Measurements from ENCODE around the gene MIF. TPM values are rescaled to one million over a fixed set of nuclear protein-coding genes. Genes with fewer than 3 reads are reported as not detected.

The MIF gene
- polyA plus RNA-seq, 6 donors from 2014 or later = 853 to 1,113 (median 946) TPM

Other genes starting within 250 kb of the MIF start
- gene RGL4, start 203.4 kb upstream of the MIF start, polyA plus RNA-seq (ENCODE audit: low read depth in 6 of 6) = 1 to 10 TPM in 5 of 6 donors, under 1 TPM in 1; 0.78 to 3.9 (median 1.9) TPM
- 1 to 10 TPM in 1 of 6 donors, under 1 TPM in 4, not detected in 1; 0.22 to 1.0 (median 0.47) TPM for gene ZNF70, start 143.3 kb upstream of the MIF start, polyA plus RNA-seq (ENCODE audit: low read depth in 6 of 6)
- gene VPREB3, start 140.0 kb upstream of the MIF start, polyA plus RNA-seq (ENCODE audit: low read depth in 6 of 6) = 1,000 to 10,000 TPM in 5 of 6 donors, 100 to 1,000 TPM in 1; 910 to 1,673 (median 1,335) TPM
- gene C22orf15, start 131.4 kb upstream of the MIF start, polyA plus RNA-seq (ENCODE audit: low read depth in 6 of 6) = 1 to 10 TPM in 2 of 6 donors, under 1 TPM in 2, not detected in 2; 0.13 to 4.9 (median 1.0) TPM
- gene CHCHD10, start 126.4 kb upstream of the MIF start, polyA plus RNA-seq (ENCODE audit: low read depth in 6 of 6) = 10 to 100 TPM; 36.3 to 65.9 (median 62.6) TPM
- gene MMP11, start 121.5 kb upstream of the MIF start, polyA plus RNA-seq (ENCODE audit: low read depth in 6 of 6) = 10 to 100 TPM; 10.2 to 18.9 (median 14.2) TPM
- gene SMARCB1, start 107.4 kb upstream of the MIF start, polyA plus RNA-seq (ENCODE audit: low read depth in 6 of 6) = 10 to 100 TPM; 73.0 to 90.9 (median 78.1) TPM
- 10 to 100 TPM; 25.2 to 33.9 (median 26.4) TPM for gene DERL3, start 55.4 kb upstream of the MIF start, polyA plus RNA-seq (ENCODE audit: low read depth in 6 of 6)
- gene SLC2A11, start 36.5 kb upstream of the MIF start, polyA plus RNA-seq (ENCODE audit: low read depth in 6 of 6) = 10 to 100 TPM in 4 of 6 donors, 1 to 10 TPM in 2; 7.0 to 15.9 (median 10.9) TPM
- gene GSTT2B, start 66.8 kb downstream of the MIF start, polyA plus RNA-seq (ENCODE audit: low read depth in 6 of 6) = not detected
- gene DDTL, start 72.5 kb downstream of the MIF start, polyA plus RNA-seq (ENCODE audit: low read depth in 6 of 6) = 1 to 10 TPM in 5 of 6 donors, under 1 TPM in 1; 0.89 to 5.3 (median 1.3) TPM
- 100 to 1,000 TPM; 111 to 156 (median 127) TPM for gene DDT, start 80.1 kb downstream of the MIF start, polyA plus RNA-seq (ENCODE audit: low read depth in 6 of 6)
- not detected for gene GSTT2, start 85.8 kb downstream of the MIF start, polyA plus RNA-seq (ENCODE audit: low read depth in 6 of 6)
- not detected for gene GSTT4, start 111.1 kb downstream of the MIF start, polyA plus RNA-seq (ENCODE audit: low read depth in 6 of 6)
- gene CABIN1, start 116.9 kb downstream of the MIF start, polyA plus RNA-seq (ENCODE audit: low read depth in 6 of 6) = 1 to 10 TPM; 3.9 to 8.0 (median 5.0) TPM

Measured in naive B cell (primary cell).